Upper lobe of left lung (tissue), 4 donors: ENCODE data around the gene BRPF1.

Experiments used
- POLR2A ChIP-seq, 4 donors: fragments of 450-650 bp; IDR thresholded peaks; one replicate each; pipeline ENCODE4 v1.5.1; 2016 to 2017; ENCODE audit warnings: antibody characterized with exemption in 4 of 4, mild to moderate bottlenecking in 2 of 4
- TF ChIP-seq, protein P1 (sequence below), 6 experiments: fragments of 450-650 bp in 4 of 6; fragments of 200-600 bp in 2 of 6; sonication (generic) in 2 of 6; IDR thresholded peaks; one replicate each; pipeline ENCODE4 v1.5.1; 2016 to 2019; ENCODE audit warnings: antibody characterized with exemption in 6 of 6

DNA sequence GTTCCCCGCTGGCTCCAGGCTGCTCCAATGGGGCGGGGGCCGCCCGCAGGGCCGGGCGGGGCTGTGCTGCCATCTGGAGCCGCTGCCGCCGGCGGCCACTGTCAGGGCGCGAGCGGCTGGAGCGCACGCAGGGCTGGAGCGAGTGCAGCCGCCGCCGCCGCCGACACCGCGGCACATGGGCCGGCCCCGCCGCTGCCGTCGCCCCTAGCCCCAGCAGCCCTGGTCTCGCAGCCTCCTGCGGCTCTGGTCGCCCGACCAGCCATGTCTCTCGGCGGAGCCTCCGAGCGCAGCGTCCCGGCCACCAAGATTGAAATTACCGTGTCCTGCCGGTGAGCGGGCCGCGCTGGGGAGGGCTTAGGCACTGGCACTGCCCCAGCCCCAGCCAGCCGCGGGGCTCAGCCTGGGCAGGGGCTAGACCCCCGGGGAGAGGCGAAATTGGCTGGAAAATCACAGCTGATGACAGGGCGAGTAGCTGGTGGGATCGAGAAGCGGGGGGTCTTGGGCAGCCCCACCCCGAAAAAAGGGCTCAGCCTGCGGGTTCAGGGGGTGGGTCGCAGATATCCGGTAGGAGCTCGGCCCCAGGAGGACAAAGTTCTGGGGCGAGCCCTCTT is 27.7 kb upstream of the BRPF1 start, which contains the start of gene CPNE9:
- TF ChIP-seq, protein P1, sequence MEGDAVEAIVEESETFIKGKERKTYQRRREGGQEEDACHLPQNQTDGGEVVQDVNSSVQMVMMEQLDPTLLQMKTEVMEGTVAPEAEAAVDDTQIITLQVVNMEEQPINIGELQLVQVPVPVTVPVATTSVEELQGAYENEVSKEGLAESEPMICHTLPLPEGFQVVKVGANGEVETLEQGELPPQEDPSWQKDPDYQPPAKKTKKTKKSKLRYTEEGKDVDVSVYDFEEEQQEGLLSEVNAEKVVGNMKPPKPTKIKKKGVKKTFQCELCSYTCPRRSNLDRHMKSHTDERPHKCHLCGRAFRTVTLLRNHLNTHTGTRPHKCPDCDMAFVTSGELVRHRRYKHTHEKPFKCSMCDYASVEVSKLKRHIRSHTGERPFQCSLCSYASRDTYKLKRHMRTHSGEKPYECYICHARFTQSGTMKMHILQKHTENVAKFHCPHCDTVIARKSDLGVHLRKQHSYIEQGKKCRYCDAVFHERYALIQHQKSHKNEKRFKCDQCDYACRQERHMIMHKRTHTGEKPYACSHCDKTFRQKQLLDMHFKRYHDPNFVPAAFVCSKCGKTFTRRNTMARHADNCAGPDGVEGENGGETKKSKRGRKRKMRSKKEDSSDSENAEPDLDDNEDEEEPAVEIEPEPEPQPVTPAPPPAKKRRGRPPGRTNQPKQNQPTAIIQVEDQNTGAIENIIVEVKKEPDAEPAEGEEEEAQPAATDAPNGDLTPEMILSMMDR (IDR thresholded peaks at IDR 0.05) = no peak
- no peak for TF ChIP-seq POLR2A (IDR thresholded peaks at IDR 0.05)
